GM19452 (cell line): ENCODE measurements around the gene RAD51B.

ENCODE experiments used
- ATAC-seq: cut with Tn5 transposase; IDR thresholded peaks from one replicate; pipeline ENCODE4 v1.9.1; 2021; ENCODE audit not compliant: unreplicated experiment

Gene RAD51B

DNA sequence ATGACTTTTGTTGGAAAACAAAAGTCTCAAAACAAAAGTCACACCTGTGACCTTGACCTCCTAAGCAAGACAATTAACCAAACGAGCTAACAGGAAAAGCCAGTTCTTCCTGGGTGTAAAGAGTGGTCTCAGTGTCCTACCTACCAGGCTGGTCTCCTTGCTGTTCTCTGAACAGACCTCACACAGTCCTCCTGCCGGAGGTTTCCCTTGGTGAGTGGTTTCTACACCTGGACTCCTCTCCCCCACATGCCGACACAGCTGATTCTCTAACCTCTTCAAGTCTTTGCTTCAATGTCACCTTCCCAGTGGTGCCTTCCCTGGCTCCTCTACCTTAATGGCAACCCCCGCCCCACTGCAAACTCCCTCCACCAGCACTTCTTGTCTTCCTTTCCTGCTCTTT, 734.7 kb downstream of the RAD51B start:
- no peak for ATAC-seq

GRCh38 chr14:68556253-68556652, 736.7 kb downstream of the RAD51B start:
- ATAC-seq = no peak

- no peak for ATAC-seq
Measured at GRCh38 chr14:68557648-68558047, 738.1 kb downstream of the RAD51B start.

DNA sequence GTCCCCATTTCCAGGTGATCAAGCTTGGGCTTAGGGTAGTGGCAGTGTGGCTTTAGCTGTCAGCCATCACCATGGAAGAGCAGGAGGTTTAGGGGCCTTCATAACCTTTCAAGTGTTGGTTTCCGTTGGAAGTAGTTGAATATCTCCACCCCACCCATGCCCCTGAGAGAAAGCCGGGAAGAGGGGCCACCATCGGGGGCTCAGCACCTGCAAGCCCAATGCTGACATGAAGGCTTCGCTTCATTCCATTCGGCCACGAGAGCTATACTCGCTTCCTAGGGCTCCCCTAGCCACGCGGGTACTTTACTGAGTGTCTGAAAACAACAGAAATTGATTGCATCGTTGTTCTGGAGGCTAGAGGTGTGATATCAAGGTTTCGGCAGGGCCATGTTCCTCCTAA, 738.5 kb downstream of the RAD51B start:
- no peak for ATAC-seq

DNA sequence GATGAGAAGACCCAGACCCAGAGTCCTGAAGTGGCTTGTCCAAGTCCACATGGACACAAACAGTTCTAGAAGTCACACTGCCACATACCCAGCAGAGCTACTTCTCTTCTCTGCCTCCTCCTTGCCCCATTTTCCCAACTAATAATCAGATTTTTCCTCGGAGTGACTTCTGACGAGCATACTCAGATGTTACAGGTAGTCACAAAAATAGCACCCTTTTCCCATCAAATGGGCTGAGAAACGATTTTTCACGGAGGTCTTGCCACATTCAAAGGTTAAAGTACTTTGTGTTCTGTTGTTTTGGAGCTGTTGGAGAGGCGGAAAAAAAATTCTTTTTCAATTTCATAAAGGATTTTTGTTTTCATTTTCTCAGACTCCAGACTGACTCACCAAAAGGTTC, 740.4 kb downstream of the RAD51B start:
- no peak for ATAC-seq

- ATAC-seq = no peak
Measured at GRCh38 chr14:68561531-68562007, 742.0 kb downstream of the RAD51B start.

GRCh38 chr14:68562911-68563250, 743.3 kb downstream of the RAD51B start:
- no peak for ATAC-seq

GRCh38 chr14:68563251-68564131, 743.9 kb downstream of the RAD51B start:
- no peak for ATAC-seq

DNA sequence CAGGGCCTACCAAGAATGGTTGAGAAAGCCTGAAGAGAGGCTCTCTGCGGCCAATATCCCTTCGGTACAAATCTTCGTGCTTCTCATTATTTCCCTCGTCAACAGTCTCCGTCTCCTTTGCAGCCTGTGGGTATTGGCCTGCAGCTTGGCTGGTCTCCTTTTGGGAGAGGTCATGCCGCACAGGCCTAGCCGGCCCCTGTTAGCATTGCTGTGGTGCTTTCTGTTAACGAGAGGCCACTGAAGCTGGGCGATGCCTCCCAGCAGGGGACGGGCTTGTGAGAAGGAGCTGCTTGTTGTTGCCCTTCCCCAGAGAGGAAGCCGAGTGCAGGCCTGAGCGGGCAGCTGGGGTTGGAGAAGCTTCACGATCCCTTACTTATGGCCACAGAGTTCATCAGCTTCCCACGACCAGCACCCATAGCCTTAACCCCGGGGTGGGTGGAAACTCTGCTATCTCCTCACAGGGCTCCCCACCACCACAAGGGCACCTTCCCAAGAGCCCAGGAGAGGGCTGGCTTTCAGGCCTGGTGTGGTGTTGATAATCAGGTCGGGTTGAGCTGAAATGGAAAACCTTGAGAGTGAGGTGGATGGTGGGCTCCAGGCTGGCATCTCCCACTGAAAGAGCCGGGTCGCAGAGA, 744.7 kb downstream of the RAD51B start:
- ATAC-seq = no peak

GRCh38 chr14:68564826-68565759, 745.5 kb downstream of the RAD51B start:
- ATAC-seq = no peak

DNA sequence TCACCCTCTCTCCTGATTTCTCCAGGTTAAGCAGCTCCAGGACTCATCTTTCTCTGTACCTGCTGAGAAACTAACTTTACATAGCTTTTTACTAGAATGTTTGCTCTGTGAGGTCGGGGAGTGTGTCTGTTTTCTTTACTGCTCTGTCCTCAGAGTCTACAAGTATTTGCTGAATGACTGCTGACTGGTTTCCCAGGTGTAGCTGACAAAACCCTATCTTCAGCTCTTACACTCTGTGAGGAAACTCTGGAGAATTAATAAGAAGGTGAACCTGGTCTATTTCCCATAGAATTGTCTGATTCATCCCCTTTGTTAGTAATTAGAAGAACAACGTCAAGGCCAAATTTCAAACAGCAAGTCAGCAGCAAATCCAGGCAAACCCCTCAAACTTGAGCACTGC, 746.5 kb downstream of the RAD51B start:
- ATAC-seq = no peak

- ATAC-seq = no peak
Measured at GRCh38 chr14:68568907-68569897, 749.6 kb downstream of the RAD51B start.

GRCh38 chr14:68569970-68570409, 750.4 kb downstream of the RAD51B start:
- no peak for ATAC-seq

GRCh38 chr14:68571114-68571591, 751.6 kb downstream of the RAD51B start:
- ATAC-seq = no peak

DNA sequence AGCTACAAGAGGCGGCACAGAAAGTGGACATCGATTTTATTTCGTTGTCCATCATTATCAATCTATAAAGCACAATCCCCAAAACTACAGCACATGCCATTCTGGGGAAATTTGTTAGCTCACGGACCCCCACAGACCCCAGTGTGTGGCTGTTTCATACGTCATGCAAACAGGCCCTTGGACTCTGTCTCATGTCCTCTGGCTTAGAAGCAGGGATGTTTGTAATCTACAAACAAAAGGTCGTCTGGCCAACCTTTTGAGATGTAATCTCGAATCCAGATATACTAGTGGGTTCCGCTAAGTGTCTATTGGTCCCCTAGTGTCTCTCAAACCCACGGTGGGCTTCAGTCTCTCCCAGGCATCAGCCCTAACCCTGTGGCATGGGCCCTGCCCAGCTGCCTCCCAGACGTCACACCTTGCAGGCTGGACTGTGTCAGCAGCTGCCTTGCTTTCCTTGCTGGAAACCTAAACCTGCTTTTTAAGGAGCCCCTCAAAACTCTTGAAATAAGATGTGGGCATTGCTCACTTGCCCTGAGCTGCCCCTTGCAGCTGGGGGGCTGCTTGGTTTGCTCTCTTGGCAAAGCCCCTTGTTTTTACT, 752.4 kb downstream of the RAD51B start:
- ATAC-seq = no peak

GRCh38 chr14:68573126-68573525, 753.5 kb downstream of the RAD51B start:
- no peak for ATAC-seq

DNA sequence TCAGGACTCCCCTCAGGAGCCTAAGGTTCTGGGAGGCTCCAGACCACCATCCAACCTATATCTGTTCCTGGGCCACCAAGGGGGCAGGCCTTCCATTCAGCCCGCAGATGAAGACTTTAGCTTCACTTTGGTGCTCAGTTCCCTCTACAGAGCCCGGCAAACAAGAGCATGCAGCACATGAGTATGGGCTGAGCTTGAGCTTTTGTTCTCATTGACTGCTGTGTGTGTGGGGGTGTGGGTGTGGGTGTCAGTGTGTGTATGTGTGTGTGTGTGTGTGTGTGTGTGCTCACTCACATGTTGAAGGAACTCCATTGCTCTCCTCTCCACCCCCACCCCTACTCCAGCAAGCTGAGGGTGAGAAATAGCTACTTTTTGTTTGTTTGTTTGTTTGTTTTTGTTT, 754.1 kb downstream of the RAD51B start:
- ATAC-seq = no peak

DNA sequence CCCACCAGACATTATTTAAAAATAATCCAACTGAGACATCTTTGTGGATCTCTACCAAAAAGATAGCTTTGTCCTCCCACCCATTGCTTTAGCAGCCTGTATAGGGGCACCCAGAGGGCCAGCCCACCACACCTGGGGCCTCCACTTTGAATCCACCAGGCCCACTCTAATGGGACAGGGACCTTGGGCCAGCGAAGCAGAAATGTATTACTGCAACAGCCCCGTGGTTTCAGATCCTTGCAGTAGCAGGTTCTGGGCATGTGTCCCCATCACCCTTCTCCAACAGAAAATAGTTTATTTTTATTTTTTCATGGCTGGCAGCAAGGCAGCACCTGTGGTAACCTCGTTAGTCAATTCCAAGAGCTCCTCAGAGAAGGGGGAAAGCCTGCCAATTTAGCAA, 754.9 kb downstream of the RAD51B start:
- ATAC-seq = no peak

DNA sequence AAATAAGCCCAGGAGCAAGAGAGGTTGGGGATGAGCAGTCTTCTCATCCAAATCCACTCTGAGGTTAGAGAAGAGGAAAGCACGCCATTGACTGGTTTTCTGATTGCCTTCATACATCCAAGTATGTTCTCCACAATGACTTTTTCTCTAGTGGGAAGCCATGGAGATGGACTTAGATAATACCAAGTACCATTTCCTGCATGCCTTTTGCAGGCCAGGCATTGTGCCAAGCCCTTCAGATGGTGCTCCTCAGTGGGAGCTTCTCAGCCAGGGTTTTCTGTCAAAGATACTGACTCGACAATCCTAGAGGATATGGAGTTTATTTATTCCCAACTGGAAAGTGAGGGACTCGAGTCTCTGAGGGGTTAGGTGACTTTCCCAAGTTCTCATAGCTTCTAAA, 755.3 kb downstream of the RAD51B start:
- ATAC-seq = no peak

DNA sequence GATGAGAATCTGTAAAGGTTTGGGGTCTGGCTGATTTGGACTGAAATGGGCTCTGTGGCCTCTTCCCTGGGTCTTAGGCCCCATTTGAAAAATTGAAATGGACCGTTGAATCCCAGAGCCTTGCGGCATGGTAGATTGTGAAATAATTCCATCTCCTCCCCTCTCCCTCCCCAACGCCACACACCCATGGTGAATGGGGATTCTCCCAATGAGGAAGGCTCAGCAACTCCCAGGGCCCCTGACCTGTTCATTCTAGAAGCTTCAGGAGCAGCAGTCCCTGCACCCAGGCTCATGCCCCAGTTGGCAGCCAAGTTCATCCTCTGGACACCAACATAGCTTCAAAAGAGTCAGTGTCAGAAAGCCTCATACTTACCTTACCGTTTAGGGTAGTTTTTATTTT, 755.8 kb downstream of the RAD51B start:
- ATAC-seq = no peak
